ENCODE data around the gene TBC1D22A. TPM values are rescaled to one million over a fixed set of nuclear protein-coding genes. Genes with fewer than 3 reads are reported as not detected.

The TBC1D22A gene
- total RNA-seq, 4 donors from 2014 or later = 31.2 to 111 (median 41.8) TPM

GRCh38 chr22:46844606-46845210 lies 82.3 kb downstream of the TBC1D22A start:
- TF ChIP-seq, protein P1, sequence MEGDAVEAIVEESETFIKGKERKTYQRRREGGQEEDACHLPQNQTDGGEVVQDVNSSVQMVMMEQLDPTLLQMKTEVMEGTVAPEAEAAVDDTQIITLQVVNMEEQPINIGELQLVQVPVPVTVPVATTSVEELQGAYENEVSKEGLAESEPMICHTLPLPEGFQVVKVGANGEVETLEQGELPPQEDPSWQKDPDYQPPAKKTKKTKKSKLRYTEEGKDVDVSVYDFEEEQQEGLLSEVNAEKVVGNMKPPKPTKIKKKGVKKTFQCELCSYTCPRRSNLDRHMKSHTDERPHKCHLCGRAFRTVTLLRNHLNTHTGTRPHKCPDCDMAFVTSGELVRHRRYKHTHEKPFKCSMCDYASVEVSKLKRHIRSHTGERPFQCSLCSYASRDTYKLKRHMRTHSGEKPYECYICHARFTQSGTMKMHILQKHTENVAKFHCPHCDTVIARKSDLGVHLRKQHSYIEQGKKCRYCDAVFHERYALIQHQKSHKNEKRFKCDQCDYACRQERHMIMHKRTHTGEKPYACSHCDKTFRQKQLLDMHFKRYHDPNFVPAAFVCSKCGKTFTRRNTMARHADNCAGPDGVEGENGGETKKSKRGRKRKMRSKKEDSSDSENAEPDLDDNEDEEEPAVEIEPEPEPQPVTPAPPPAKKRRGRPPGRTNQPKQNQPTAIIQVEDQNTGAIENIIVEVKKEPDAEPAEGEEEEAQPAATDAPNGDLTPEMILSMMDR (IDR thresholded peaks at IDR 0.05) = no peak
- TF ChIP-seq EP300 (IDR thresholded peaks at IDR 0.05; ENCODE audit: low read depth) (no peak), POLR2A (IDR thresholded peaks at IDR 0.05) (no peak), POLR2AphosphoS5 (IDR thresholded peaks at IDR 0.05) (no peak)
- in situ Hi-C loops (cut with MboI; ENCODE audit: low pct_ligation_motif_present in 1 of 4, low pct_unique_long_range_greater_than_20kb in 1 of 4, low sequenced_read_pairs in 3 of 4) = loop anchor here in 1 of 4 donors (25.0 kb wide), 1 partner anchor 1643 kb away; a partner anchor contains a TSS
- no peak for DNase-seq
- WGBS, 2 donors (ENCODE audit: low coverage in 1 of 2) = 86% methylated on average over 11 of the region's 11 CpGs; no CpG with 5 or more reads in 1 of the 2 donors
- H3K4me3 ChIP-seq = no peak overlapping the region
- no peak overlapping the region for H3K27ac ChIP-seq
- H3K9me3 ChIP-seq = no peaks in the 10 kb centered on the region
- peaks cover 0 to 8% (median 3%) of the 10 kb centered on the region in 4 donors for H3K4me1 ChIP-seq
- H3K36me3 ChIP-seq = no peaks in the 10 kb centered on the region
- H3K27me3 ChIP-seq = no peaks in the 10 kb centered on the region
- intact Hi-C loops (cut with DNase I; ENCODE audit: low total_unique reads) = no loop called here

GRCh38 chr22:46845296-46846149 lies 83.1 kb downstream of the TBC1D22A start:
- Histone ChIP-seq H3K27me3 (no peaks in the 10 kb centered on the region), H3K9me3 (no peaks in the 10 kb centered on the region), H3K4me3 (no peak overlapping the region), H3K27ac (no peak overlapping the region), H3K36me3 (no peaks in the 10 kb centered on the region), H3K4me1 (peaks cover 0 to 8% (median 3%) of the 10 kb centered on the region in 4 donors)
- 70 to 72% methylated on average over 12 to 17 of the region's 17 CpGs for WGBS, 2 donors (ENCODE audit: low coverage in 1 of 2)
- intact Hi-C loops (cut with DNase I; ENCODE audit: low total_unique reads) = no loop called here
- DNase-seq = no peak
- in situ Hi-C loops (cut with MboI; ENCODE audit: low pct_ligation_motif_present in 1 of 4, low pct_unique_long_range_greater_than_20kb in 1 of 4, low sequenced_read_pairs in 3 of 4) = loop anchor here in 1 of 4 donors (25.0 kb wide), 1 partner anchor 1642 kb away; a partner anchor contains a TSS
- TF ChIP-seq EP300 (IDR thresholded peaks at IDR 0.05; ENCODE audit: low read depth) = no peak
- TF ChIP-seq POLR2AphosphoS5 (IDR thresholded peaks at IDR 0.05) = no peak
- TF ChIP-seq, protein P1 (IDR thresholded peaks at IDR 0.05) = peak in 4 of 5 experiments; percentile 13 to 34 (median 26)

DNA sequence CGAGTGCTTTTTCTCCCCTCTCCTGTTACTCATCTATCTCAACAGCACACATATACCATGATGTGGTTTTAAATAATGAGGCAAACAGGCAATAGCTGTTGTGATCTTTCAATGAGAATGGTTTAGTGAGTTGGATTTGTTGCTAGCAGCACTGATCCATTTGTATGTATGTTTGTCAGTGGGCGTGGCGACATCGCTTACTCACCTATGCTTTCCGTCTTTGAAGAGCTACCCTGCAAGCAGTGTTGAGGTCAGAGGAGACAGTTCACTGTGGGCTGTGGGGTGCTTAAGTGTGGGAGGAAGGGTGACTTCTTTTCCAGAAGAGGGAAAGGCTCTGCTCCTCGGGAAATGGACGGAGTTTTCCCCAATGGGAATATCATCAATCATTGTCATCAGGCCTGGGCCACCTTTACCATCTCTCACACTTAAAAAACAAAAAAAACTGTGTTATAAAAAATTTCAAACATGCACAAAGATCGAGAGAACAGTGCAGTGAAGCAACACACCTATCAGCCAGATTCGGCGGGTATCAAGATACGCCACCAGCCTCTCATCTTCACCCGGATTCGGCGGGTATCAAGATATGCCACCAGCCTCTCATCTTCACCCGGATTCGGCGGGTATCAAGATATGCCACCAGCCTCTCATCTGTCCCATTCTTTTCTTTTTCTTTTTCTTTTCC lies 83.8 kb downstream of the TBC1D22A start:
- Histone ChIP-seq H3K27me3 (no peaks in the 10 kb centered on the region), H3K27ac (no peak overlapping the region), H3K36me3 (peaks cover 0 to 2% (median 0%) of the 10 kb centered on the region in 4 donors), H3K4me1 (peaks cover 0 to 8% (median 3%) of the 10 kb centered on the region in 4 donors), H3K9me3 (no peaks in the 10 kb centered on the region), H3K4me3 (no peak overlapping the region)
- no peak for DNase-seq
- no peak for TF ChIP-seq POLR2A (IDR thresholded peaks at IDR 0.05)
- intact Hi-C loops (cut with DNase I; ENCODE audit: low total_unique reads) (no loop called here), in situ Hi-C loops (cut with MboI; ENCODE audit: low pct_ligation_motif_present in 1 of 4, low pct_unique_long_range_greater_than_20kb in 1 of 4, low sequenced_read_pairs in 3 of 4) (loop anchor here in 1 of 4 donors (25.0 kb wide), 1 partner anchor 1641 kb away; a partner anchor contains a TSS)
- 87 to 89% methylated on average over 16 to 17 of the region's 17 CpGs for WGBS, 2 donors (ENCODE audit: low coverage in 1 of 2)

- in situ Hi-C loops (cut with MboI; ENCODE audit: low pct_ligation_motif_present in 1 of 4, low pct_unique_long_range_greater_than_20kb in 1 of 4, low sequenced_read_pairs in 3 of 4) (loop anchor here in 1 of 4 donors (25.0 kb wide), 1 partner anchor 1640 kb away; a partner anchor contains a TSS), intact Hi-C loops (cut with DNase I; ENCODE audit: low total_unique reads) (no loop called here)
- Histone ChIP-seq H3K9me3 (no peaks in the 10 kb centered on the region), H3K27ac (no peak overlapping the region), H3K4me3 (no peak overlapping the region), H3K36me3 (peaks cover 0 to 6% (median 0%) of the 10 kb centered on the region in 4 donors), H3K4me1 (peaks cover 0 to 8% (median 3%) of the 10 kb centered on the region in 4 donors), H3K27me3 (no peaks in the 10 kb centered on the region)
- TF ChIP-seq POLR2AphosphoS5 (IDR thresholded peaks at IDR 0.05) (no peak), POLR2A (IDR thresholded peaks at IDR 0.05) (no peak)
- no peak for DNase-seq
- 91% methylated on average over 12 of the region's 12 CpGs; no CpG with 5 or more reads in 1 of the 2 donors for WGBS, 2 donors (ENCODE audit: low coverage in 1 of 2)
Measured at GRCh38 chr22:46846832-46847355, 84.4 kb downstream of the TBC1D22A start.

Measured in transverse colon (tissue), 4 donors.